Type B pancreatic cell (in vitro differentiated cells): ENCODE data around the gene ZFP36L2. TPM values are rescaled to one million over a fixed set of nuclear protein-coding genes. Genes with fewer than 3 reads are reported as not detected.

Experiments used
- DNase-seq: peaks from one replicate; pipeline ENCODE4 v3.0.0; 2021; ENCODE audit warnings: mixed read lengths; ENCODE audit not compliant: unreplicated experiment; ENCODE audit errors: extremely low spot score
- H3K27ac Mint-ChIP-seq: 2 replicates; pipeline ENCODE4 v1.8.0; 2021; ENCODE audit warnings: mild to moderate bottlenecking, mixed read lengths
- H3K27me3 Mint-ChIP-seq: 2 replicates; pipeline ENCODE4 v1.8.0; 2021; ENCODE audit warnings: mixed read lengths
- H3K36me3 Mint-ChIP-seq: 2 replicates; pipeline ENCODE4 v1.8.0; 2021; ENCODE audit warnings: mixed read lengths
- H3K4me1 Mint-ChIP-seq: one replicate; pipeline ENCODE4 v1.8.0; 2021; ENCODE audit warnings: mixed read lengths; ENCODE audit not compliant: unreplicated experiment
- H3K4me3 Mint-ChIP-seq: 2 replicates; pipeline ENCODE4 v1.8.0; 2021; ENCODE audit warnings: mild to moderate bottlenecking, mixed read lengths
- H3K9me3 Mint-ChIP-seq: 2 replicates; pipeline ENCODE4 v1.8.0; 2021; ENCODE audit warnings: mixed read lengths
- CTCF ChIP-seq: fragments of 200-600 bp; sonication (generic); conservative IDR thresholded peaks from 2 replicates; pipeline ENCODE4 v1.5.0; 2021; ENCODE audit warnings: antibody characterized with exemption, mild to moderate bottlenecking
- total RNA-seq: library from RNA; stranded (reverse); gene quantifications from 2 replicates; pipeline ENCODE4 v1.2.1, GENCODE V29; 2021; ENCODE audit warnings: low replicate concordance

The ZFP36L2 gene
- total RNA-seq, 1 donor from 2014 or later: 198 TPM

DNA sequence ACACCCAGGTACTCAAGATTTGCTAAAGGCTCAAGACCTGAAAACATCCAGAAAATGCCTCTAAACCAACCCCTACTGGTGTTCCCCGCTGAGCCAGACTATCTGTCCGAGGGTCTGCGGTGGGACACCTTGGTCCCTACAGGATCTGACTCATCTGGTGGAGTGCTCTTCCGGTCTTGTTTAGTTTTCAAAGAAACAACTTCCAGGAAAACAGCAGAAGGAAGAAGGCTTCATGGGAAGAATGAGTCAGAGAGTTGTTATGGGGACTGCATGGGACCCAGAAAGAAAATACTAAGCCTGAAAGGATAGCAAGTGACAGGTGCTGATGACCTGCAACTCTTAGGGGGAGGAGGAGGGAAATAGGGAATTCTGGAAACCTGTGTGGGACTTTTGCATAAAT is 41.3 kb downstream of the ZFP36L2 start:
- H3K4me3 Mint-ChIP-seq: no peak overlapping the region
- no peak overlapping the region for H3K27ac Mint-ChIP-seq
- H3K27me3 Mint-ChIP-seq: no peaks in the 10 kb centered on the region
- no peak for DNase-seq
- H3K9me3 Mint-ChIP-seq: peaks cover 3% of the 10 kb centered on the region
- peaks cover 20% of the 10 kb centered on the region for H3K4me1 Mint-ChIP-seq
- peaks cover 8% of the 10 kb centered on the region for H3K36me3 Mint-ChIP-seq
- no peak for TF ChIP-seq CTCF

DNA sequence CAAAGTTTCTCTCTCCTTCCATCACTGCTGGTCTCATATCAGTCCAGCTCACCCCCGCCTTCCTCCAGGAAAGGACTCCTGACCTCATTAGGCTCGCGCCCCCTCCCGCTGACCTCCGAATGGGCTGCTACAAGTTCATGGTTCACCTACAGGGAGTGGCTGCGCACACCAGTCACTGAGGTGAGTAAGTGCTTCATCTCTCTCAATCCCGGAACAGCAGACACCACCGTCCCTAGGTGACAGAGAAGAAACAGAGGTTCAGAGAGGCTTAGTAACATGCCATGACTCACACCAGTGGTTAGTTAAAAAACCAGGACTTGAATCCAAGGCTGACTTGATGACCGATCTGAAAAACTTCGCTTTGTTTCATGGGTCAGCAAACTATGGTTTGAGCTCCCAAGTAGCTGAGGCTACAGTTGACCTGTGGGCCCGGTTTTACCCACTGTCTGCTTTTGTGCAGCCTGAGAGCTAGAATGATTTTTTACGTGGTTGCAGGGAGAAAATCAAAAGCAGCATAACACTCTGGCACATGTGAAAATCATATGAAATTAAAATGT is 42.0 kb downstream of the ZFP36L2 start:
- Mint-ChIP-seq H3K27me3 (no peaks in the 10 kb centered on the region), H3K36me3 (peaks cover 8% of the 10 kb centered on the region), H3K4me3 (no peak overlapping the region), H3K9me3 (peaks cover 3% of the 10 kb centered on the region), H3K4me1 (peaks cover 20% of the 10 kb centered on the region), H3K27ac (peak overlapping the region; percentile 83)
- no peak for TF ChIP-seq CTCF
- DNase-seq: no peak

DNA sequence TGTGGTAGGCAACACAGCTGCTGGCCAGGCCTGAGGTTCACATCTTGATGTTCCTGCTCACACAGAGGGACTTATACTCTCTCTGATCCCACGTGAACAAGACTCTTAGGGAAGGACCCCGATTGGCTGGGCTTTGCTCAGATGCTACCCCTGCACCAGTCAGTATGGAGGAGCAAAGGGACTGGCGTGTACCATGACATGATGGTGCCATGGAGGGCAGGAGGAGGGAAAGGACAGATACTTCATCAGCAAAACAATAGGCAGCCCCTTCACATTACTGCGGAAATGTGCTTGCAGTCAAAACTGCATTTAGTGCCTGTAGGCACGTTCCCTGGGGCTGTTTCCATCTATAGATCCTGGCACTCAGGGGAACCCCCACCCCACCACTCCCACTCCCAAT is 42.7 kb downstream of the ZFP36L2 start:
- Mint-ChIP-seq H3K4me3 (no peak overlapping the region), H3K27me3 (no peaks in the 10 kb centered on the region), H3K9me3 (peaks cover 3% of the 10 kb centered on the region), H3K27ac (no peak overlapping the region), H3K4me1 (peaks cover 25% of the 10 kb centered on the region), H3K36me3 (peaks cover 8% of the 10 kb centered on the region)
- no peak for TF ChIP-seq CTCF
- no peak for DNase-seq

DNA sequence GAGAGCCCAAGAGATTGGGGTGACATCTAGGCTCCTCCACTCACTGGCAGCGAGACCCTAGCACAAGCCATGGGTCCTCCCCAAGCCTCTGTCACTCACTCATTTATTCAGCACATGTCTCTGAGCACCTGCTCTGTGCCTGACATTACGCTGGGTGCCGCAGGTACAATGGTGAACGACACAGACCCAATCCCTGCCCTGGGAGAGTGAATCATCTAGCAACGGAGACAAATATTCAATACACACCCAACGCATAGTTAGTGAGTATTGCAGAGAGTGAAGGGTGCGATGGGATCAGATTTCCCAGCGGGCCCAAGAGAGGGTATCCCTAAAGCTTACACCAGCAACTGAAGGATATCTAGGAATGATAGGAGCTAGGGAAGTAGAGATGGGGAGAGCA is 45.5 kb downstream of the ZFP36L2 start:
- no peak for DNase-seq
- no peak for TF ChIP-seq CTCF
- Mint-ChIP-seq H3K27ac (peak overlapping the region; percentile 57), H3K4me3 (no peak overlapping the region), H3K36me3 (peaks cover 8% of the 10 kb centered on the region), H3K9me3 (peaks cover 3% of the 10 kb centered on the region), H3K4me1 (peaks cover 34% of the 10 kb centered on the region), H3K27me3 (no peaks in the 10 kb centered on the region)

DNA sequence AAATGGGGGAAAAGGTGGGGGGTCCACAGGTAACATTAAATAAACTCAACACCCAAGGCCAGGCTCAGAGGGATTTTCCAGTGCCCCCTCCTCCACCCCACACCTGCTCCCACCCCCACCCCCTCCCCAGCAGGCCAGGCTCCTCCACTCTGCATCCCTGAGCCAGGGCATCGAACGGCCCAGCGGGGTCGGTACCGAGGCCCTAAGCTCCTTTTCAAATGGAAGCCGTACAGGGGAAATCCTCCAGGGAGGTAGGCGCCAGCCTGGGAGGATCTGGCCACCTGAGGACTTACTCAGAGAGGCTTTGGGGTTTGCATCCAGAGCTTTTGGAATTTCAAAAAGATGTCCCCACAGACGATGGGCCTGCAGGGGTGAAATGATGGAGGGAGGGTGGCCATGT is 46.5 kb downstream of the ZFP36L2 start:
- TF ChIP-seq CTCF: no peak
- H3K4me3 Mint-ChIP-seq: no peak overlapping the region
- DNase-seq: no peak
- no peaks in the 10 kb centered on the region for H3K27me3 Mint-ChIP-seq
- peaks cover 8% of the 10 kb centered on the region for H3K36me3 Mint-ChIP-seq
- H3K9me3 Mint-ChIP-seq: peaks cover 3% of the 10 kb centered on the region
- peaks cover 41% of the 10 kb centered on the region for H3K4me1 Mint-ChIP-seq
- no peak overlapping the region for H3K27ac Mint-ChIP-seq
